K562 (cell line): ENCODE measurements around the gene C2orf92.

Experiments used
- CHD2 ChIP-seq: IDR thresholded peaks from 2 replicates; pipeline ENCODE4 v1.6.1; 2011; ENCODE audit warnings: low read depth, low read length
- CTCF ChIP-seq, 3 experiments: IDR thresholded peaks in 2 of 3; conservative IDR thresholded peaks in 1 of 3; 2 replicates each; pipeline ENCODE4 v1.5.1; 2011 to 2012; ENCODE audit warnings: low read length in 3 of 3, mild to moderate bottlenecking in 3 of 3, control low read depth in 2 of 3, improper control_type of control experiment in 1 of 3, inconsistent platforms in 1 of 3, low read depth in 1 of 3, mixed read lengths in 1 of 3, moderate library complexity in 1 of 3; ENCODE audit not compliant: insufficient read depth in 2 of 3
- DIDO1 ChIP-seq: fragments of 450-650 bp; IDR thresholded peaks from 2 replicates; pipeline ENCODE4 v1.6.1; 2016; ENCODE audit warnings: low read depth, missing biosample characterization, missing genetic modification characterization
- ELK1 ChIP-seq: sonication (generic); formaldehyde crosslinking; IDR thresholded peaks from 2 replicates; pipeline ENCODE4 v1.8.1; 2022; ENCODE audit warnings: missing genetic modification reagents
- EZH2 ChIP-seq: IDR thresholded peaks from 2 replicates; pipeline ENCODE4 v1.6.1; 2012; ENCODE audit warnings: low read depth, mild to moderate bottlenecking, inconsistent platforms, low read length, borderline replicate concordance
- MAFK ChIP-seq: IDR thresholded peaks from 2 replicates; pipeline ENCODE4 v1.6.1; 2011; ENCODE audit warnings: low read length, improper control_type of control experiment
- NEUROD1 ChIP-seq: fragments of 150-350 bp; IDR thresholded peaks from 2 replicates; pipeline ENCODE4 v1.6.1; 2014; ENCODE audit warnings: borderline replicate concordance, low read length, low read depth; ENCODE audit not compliant: partially characterized antibody
- RCOR1 ChIP-seq, 2 experiments: IDR thresholded peaks; 2 replicates each; pipeline ENCODE4 v1.6.1; 2012; ENCODE audit warnings: low read depth in 2 of 2, low read length in 2 of 2, borderline replicate concordance in 1 of 2, improper control_type of control experiment in 1 of 2
- TOE1 ChIP-seq, 2 experiments: fragments of 450-650 bp in 1 of 2; sonication (generic) in 1 of 2; formaldehyde crosslinking in 1 of 2; IDR thresholded peaks; 2 replicates each; pipeline versions ENCODE4 v1.7.1 to v1.8.0; 2016 to 2022; ENCODE audit warnings: borderline replicate concordance in 2 of 2, mild to moderate bottlenecking in 2 of 2, antibody characterized with exemption in 1 of 2, inconsistent platforms in 1 of 2, low read depth in 1 of 2, missing genetic modification reagents in 1 of 2, moderate library complexity in 1 of 2
- ZMIZ1 ChIP-seq, 2 experiments: fragments of 150-350 bp in 1 of 2; IDR thresholded peaks; 2 replicates each; pipeline ENCODE4 v1.6.1; 2012 to 2016; ENCODE audit warnings: low read depth in 2 of 2, low read length in 2 of 2, mild to moderate bottlenecking in 1 of 2, moderate library complexity in 1 of 2
- ZNF589 ChIP-seq: fragments of 200-800 bp; sonication (Bioruptor generic); IDR thresholded peaks from 2 replicates; pipeline ENCODE4 v1.6.1; 2016; ENCODE audit warnings: low read depth, missing genetic modification characterization, missing compliant biosample characterization

GRCh38 chr2:97677480-97677879 lies 8.0 kb downstream of the C2orf92 start:
- TF ChIP-seq RCOR1 (IDR thresholded peaks at IDR 0.05; ENCODE audit: borderline replicate concordance in 1 of 2, low read depth in 2 of 2, low read length in 2 of 2) = no peak
- TF ChIP-seq CTCF (IDR thresholded peaks at IDR 0.05 in 2 of 3, conservative IDR thresholded peaks at IDR 0.05 in 1 of 3; ENCODE audit: insufficient read depth in 2 of 3, low read depth in 1 of 3, low read length in 3 of 3) = no peak
- no peak for TF ChIP-seq MAFK
- TF ChIP-seq ZNF589 (CRISPR knock-in tag) = no peak
- TF ChIP-seq TOE1 (IDR thresholded peaks at IDR 0.05; ENCODE audit: borderline replicate concordance) = no peak
- TF ChIP-seq TOE1 (CRISPR knock-in tag; IDR thresholded peaks at IDR 0.05; ENCODE audit: borderline replicate concordance, low read depth) = no peak
- no peak for TF ChIP-seq ELK1
- TF ChIP-seq CHD2 = no peak
- TF ChIP-seq ZMIZ1 (IDR thresholded peaks at IDR 0.05; ENCODE audit: low read depth in 2 of 2, low read length in 2 of 2) = no peak
- no peak for TF ChIP-seq NEUROD1
- TF ChIP-seq EZH2 = no peak
- TF ChIP-seq DIDO1 (tag) = no peak
